C4-2B (cell line): ENCODE data around the gene NCOR2.

ENCODE experiments used
- H3K27ac ChIP-seq: fragments of 450-650 bp; 2 replicates; pipeline ENCODE4 v1.5.1; 2017
- ZFX ChIP-seq: fragments of 450-650 bp; IDR thresholded peaks from 2 replicates; pipeline ENCODE4 v1.6.1; 2017
- TF ChIP-seq, protein P1 (sequence below): fragments of 450-650 bp; conservative IDR thresholded peaks from 2 replicates; pipeline ENCODE4 v1.5.1; 2017; ENCODE audit warnings: mild to moderate bottlenecking

Gene NCOR2

DNA sequence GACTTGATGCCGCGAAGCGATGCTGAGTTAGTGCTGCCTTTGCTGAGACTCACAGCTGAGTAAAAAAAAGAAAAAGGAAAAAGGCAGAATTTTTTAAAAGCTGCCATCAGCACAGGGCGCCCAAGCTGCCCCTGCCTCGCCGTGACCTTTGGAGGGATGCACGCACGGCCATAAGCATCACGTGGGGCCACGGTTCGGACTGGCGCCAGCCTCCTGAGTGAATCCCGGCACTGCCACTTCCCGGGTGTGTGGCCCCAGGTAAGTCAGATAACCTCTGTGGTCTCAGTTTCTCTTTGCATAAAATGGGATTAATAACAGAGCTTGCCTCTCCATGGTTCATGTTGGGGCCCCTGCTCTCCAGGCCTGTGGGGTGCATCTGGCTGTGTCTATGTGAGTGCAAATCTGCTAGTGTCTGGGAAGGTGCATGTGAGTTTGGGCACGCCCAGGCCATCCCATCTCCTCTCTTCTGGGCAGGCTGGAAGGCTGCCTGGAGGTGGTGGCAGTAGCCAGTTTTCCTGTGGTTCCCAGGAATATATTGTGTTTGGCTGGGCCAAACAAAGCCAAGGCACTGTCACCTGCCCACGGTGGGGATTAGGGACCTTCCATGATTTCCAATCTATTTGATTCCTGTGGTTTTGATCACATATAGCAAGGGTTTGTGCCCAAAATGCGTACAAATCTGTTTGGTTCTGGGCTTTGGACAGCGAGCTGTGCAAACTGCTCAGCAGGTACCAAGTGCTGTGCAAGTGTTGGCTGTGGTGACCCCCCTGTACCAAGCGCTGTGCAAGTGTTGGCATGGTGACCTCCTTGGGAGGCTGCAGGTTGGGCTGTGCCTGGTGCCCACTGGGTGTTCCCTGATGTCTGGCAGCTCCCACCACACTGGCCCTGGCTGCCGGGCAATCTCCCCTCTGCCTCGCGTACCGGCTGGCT is 43.5 kb upstream of the NCOR2 start:
- TF ChIP-seq, protein P1, sequence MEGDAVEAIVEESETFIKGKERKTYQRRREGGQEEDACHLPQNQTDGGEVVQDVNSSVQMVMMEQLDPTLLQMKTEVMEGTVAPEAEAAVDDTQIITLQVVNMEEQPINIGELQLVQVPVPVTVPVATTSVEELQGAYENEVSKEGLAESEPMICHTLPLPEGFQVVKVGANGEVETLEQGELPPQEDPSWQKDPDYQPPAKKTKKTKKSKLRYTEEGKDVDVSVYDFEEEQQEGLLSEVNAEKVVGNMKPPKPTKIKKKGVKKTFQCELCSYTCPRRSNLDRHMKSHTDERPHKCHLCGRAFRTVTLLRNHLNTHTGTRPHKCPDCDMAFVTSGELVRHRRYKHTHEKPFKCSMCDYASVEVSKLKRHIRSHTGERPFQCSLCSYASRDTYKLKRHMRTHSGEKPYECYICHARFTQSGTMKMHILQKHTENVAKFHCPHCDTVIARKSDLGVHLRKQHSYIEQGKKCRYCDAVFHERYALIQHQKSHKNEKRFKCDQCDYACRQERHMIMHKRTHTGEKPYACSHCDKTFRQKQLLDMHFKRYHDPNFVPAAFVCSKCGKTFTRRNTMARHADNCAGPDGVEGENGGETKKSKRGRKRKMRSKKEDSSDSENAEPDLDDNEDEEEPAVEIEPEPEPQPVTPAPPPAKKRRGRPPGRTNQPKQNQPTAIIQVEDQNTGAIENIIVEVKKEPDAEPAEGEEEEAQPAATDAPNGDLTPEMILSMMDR: no peak
- TF ChIP-seq ZFX: no peak
- peak overlapping the region; percentile 78; the same call in 1 of the 2 replicates for H3K27ac ChIP-seq

DNA sequence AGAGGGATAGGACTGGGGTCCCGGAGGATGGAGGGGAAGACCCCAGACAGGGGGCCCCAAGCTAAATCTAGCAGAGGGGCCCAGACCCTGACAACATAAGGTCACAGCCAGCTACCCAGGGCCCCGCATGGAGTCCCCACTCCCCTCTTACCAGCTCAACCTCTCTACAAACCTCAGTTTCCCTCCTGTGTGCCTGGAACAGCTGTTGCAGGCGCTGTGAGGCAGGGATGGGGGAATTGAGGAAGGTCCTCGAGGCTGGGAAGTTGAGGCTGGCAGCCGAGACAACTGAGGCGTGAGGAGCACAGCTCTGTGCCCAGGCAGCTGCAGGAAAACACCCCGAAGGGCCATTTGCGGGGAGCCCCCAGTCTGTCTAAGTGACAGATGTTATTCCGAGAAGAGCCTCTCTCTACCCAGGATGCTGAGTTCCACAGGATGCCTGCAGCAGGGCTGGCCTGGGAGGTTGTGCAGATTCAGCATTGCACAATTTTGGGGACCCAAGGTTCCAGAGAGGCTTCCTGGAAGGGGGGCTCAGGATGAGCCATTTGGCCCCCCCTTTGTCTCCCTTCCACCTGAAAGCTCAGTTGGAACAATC is 42.7 kb upstream of the NCOR2 start:
- peak overlapping the region; percentile 78; the same call in 1 of the 2 replicates for H3K27ac ChIP-seq
- no peak for TF ChIP-seq ZFX
- TF ChIP-seq, protein P1: no peak

DNA sequence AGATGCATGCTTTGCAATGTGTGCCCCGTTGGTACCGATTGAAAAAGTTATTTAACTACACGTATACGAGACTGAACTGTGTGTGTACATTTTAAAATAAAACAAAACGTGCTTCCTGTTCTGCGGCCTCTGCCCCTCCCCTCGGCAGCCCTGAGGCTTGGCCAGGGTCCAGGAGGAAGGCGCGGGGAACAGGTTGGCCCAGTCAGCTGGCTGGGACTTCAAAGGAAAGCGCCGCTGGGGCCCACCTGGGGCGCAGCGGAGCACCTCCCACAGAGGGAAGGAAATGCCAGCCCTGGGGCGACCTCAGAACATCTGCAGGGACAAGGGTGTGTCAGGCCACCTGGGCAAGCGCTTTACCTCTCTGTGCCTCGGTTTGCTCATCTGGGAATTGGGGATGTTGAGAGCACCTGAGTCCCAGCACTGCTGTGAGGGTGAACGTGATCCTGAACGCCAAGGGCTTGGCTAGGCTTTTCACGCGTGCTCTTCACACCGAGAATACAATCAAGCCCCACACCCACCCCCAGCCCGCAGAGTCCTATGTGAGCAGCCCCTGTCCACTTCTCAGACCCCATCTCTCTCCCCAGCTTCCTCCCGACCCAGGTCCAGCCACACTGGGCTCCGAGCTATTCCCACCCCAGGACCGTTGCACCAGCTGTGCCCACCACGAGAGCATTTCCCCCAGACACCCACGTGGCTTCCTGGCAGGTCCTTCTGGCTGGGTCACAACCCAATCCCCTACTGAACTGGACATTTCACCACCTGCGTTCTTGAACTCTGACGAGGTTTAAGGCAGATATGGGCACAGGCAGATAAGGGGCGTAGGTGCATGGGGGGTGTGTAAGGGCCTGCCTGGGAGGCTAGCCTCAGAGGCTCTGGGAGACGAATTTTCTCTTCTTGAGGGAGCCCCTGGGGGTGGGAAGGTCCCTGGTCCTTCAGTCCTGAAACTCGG is 41.9 kb upstream of the NCOR2 start:
- no peak for TF ChIP-seq ZFX
- TF ChIP-seq, protein P1: no peak
- H3K27ac ChIP-seq: peak overlapping the region; percentile 78

DNA sequence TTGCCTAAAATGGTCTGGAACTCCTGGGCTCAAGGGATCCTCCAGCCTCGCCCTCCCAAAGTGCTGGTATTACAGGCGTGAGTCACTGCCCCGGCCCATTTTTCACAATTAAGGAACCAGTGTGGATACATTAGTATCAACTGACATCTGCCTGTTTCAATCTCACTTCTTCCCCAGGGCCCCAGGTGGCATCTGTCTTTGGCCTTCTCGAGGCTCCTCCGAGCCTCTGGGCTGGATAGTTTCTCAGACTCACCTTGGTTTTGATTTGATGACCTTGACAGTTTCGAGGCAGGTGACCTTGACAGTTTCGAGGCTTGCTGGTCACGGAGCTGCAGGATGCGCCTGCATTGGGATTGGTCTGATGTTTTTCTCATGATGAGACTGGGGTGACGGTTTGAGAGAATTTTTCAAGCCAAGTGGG is 41.0 kb upstream of the NCOR2 start:
- no peak for TF ChIP-seq ZFX
- TF ChIP-seq, protein P1: no peak
- peak overlapping the region; percentile 78 for H3K27ac ChIP-seq

DNA sequence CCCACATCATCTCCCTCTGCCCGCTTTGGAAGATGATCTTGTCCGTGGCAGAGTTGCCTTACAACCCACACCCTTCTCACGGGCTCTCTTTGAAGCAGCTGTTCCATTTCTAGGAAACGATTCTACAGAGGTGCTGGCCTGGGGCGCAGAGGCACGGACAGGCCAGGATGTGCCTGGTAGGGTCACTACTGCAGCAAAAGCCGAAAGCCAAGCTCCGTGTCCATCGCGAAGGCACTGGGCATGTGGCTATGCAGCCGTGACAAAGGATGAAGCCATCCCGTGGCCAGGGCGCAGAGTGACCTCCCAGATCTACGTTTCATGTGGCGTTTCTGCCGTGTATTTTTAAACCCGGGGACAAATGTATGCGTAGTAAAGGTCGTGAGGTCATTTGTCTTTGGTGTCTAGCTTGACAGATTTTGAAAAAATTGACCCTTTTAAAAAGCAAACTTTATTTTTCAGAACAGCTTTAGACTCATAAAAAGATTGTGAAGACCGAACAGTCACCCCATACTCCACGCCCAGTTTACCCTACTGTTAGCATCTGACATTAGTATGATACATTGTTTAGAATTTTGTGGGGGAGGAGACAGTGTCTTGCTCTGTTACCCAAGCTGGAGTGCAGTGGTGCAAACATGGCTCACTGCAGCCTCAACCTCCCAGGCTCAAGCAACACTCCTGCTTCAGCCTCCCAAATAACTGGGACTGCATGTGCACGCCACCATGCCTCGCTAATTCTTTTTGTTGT is 40.4 kb upstream of the NCOR2 start:
- peak overlapping the region; percentile 78 for H3K27ac ChIP-seq
- TF ChIP-seq ZFX: no peak

DNA sequence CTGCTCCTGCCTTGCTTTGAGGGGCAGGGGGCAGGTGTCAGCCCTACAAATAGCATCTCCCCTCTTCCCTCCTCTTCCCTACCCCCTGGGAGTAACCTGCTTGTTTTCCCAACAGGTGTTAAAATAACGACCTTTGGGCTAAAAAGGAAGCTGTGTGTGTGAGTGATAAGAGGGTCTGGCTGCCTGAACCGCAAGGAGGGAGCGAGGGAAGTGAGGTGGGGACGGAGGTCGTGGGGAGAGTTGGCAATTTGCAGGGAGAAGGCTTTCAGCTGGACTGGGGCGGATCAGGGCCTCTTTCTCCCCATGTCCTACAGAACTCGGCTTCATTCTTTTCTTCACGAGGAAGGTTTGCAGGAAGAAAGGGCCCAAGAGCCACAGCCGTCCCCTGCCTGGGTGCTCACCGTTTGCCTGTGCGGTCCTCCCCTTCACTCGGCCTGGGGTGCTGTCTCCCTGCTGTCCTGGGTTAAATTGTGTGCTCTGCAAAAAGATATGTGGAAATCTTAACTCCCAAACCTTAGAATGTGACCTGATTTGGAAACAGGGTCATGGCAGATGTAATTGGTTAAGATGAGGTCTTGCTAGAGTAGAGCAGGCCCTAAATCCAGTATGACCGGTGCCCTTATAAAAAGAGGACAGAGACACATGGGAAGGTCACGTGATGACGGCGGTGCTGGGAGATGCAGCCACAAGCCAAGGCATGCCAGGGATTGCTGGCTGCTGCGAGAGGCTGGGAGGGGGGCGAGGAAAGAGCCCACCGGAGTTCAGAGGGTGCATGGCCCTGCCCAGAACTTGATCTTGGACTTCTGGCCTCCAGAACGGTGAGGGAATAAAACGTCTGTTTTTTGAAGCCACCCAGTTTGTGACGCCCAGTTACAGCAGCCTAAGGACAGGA is 38.7 kb upstream of the NCOR2 start:
- no peak overlapping the region; the same call in 1 of the 2 replicates for H3K27ac ChIP-seq
- no peak for TF ChIP-seq ZFX
- TF ChIP-seq, protein P1: no peak
